ENCODE data around the gene SYNJ2. TPM values are rescaled to one million over a fixed set of nuclear protein-coding genes. Genes with fewer than 3 reads are reported as not detected.

SYNJ2 gene
- total and polyA plus RNA-seq, 7 donors = 2.6 to 30.2 (median 6.1) TPM

GRCh38 chr6:158022749-158023596 is 41.3 kb downstream of the SYNJ2 start:
- Histone ChIP-seq H3K9me3 (no peaks in the 10 kb centered on the region), H3K27ac (no peak overlapping the region), H3K4me1 (peaks cover 23% of the 10 kb centered on the region), H3K27me3 (ENCODE audit: insufficient read depth in 3 of 3, low read length in 2 of 3) (no peaks in the 10 kb centered on the region), H3K4me3 (no peak overlapping the region), H3K36me3 (ENCODE audit: insufficient read depth in 1 of 2, low read depth in 1 of 2) (no peaks in the 10 kb centered on the region)
- intact Hi-C loops (cut with DNase I) = no loop called here
- no peak for TF ChIP-seq CTCF (IDR thresholded peaks at IDR 0.05)
- ATAC-seq (no peak), DNase-seq (no peak)
- WGBS, 3 donors = 91 to 98% (median 94%) methylated on average over 14 of the region's 14 CpGs

GRCh38 chr6:158023597-158023939 is 41.9 kb downstream of the SYNJ2 start:
- intact Hi-C loops (cut with DNase I) = no loop called here
- Histone ChIP-seq H3K4me1 (peaks cover 20% of the 10 kb centered on the region), H3K4me3 (no peak overlapping the region), H3K36me3 (ENCODE audit: insufficient read depth in 1 of 2, low read depth in 1 of 2) (no peaks in the 10 kb centered on the region), H3K27me3 (ENCODE audit: insufficient read depth in 3 of 3, low read length in 2 of 3) (no peaks in the 10 kb centered on the region), H3K27ac (no peak overlapping the region), H3K9me3 (no peaks in the 10 kb centered on the region)
- DNase-seq = no peak
- no peak for TF ChIP-seq CTCF (IDR thresholded peaks at IDR 0.05)
- 91 to 95% (median 91%) methylated on average over 5 of the region's 5 CpGs for WGBS, 3 donors
- no peak for ATAC-seq

- intact Hi-C loops (cut with DNase I) = no loop called here
- Histone ChIP-seq H3K27ac (no peak overlapping the region), H3K27me3 (ENCODE audit: insufficient read depth in 3 of 3, low read length in 2 of 3) (no peaks in the 10 kb centered on the region), H3K9me3 (no peaks in the 10 kb centered on the region), H3K36me3 (ENCODE audit: insufficient read depth in 1 of 2, low read depth in 1 of 2) (no peaks in the 10 kb centered on the region), H3K4me1 (peaks cover 15% of the 10 kb centered on the region), H3K4me3 (no peak overlapping the region)
- peak in 1 of 2 donors; percentile 23 for DNase-seq
- no peak for ATAC-seq
- TF ChIP-seq CTCF (IDR thresholded peaks at IDR 0.05) = no peak
- 68 to 72% (median 69%) methylated on average over 16 of the region's 16 CpGs for WGBS, 3 donors
Observed at GRCh38 chr6:158024566-158025297, 43.1 kb downstream of the SYNJ2 start.

GRCh38 chr6:158026054-158026900 is 44.6 kb downstream of the SYNJ2 start:
- Histone ChIP-seq H3K27ac (peak overlapping the region; percentile 49), H3K36me3 (ENCODE audit: insufficient read depth in 1 of 2, low read depth in 1 of 2) (no peaks in the 10 kb centered on the region), H3K9me3 (no peaks in the 10 kb centered on the region), H3K27me3 (ENCODE audit: insufficient read depth in 3 of 3, low read length in 2 of 3) (no peaks in the 10 kb centered on the region), H3K4me1 (peaks cover 15% of the 10 kb centered on the region), H3K4me3 (peak overlapping the region; percentile 19)
- peak; percentile 87 to 88 for DNase-seq
- peak; percentile 52 to 77 (median 74) for ATAC-seq
- intact Hi-C loops (cut with DNase I) = no loop called here
- peak; percentile 33 for TF ChIP-seq CTCF (IDR thresholded peaks at IDR 0.05)
- WGBS, 3 donors = 38 to 54% (median 43%) methylated on average over 20 to 21 of the region's 21 CpGs
